SK-N-DZ (cell line): ENCODE measurements around the gene KDM6B.
A peak's percentile ranks its signal among the peaks of the same experiment; 100 is the strongest.

Experiments used
- DNase-seq: peaks from one replicate; pipeline ENCODE4 v3.0.0-alpha.2; 2015; ENCODE audit warnings: low spot score

The KDM6B gene

GRCh38 chr17:7880076-7880868 lies 46.3 kb downstream of the KDM6B start:
- DNase-seq, result peak; percentile 47

- DNase-seq, result no peak
Measured at GRCh38 chr17:7881276-7882054, 47.4 kb downstream of the KDM6B start.

GRCh38 chr17:7882068-7882467 lies 48.1 kb downstream of the KDM6B start:
- no peak for DNase-seq

- DNase-seq, result no peak
Measured at GRCh38 chr17:7882629-7883028, 48.6 kb downstream of the KDM6B start.
